ENCODE measurements around the gene BRPF1. TPM values are rescaled to one million over a fixed set of nuclear protein-coding genes. Genes with fewer than 3 reads are reported as not detected.
A peak's percentile ranks its signal among the peaks of the same experiment; 100 is the strongest.

BRPF1 gene
- 19.8 TPM for total RNA-seq

GRCh38 chr3:9731206-9732079 is at the start of gene BRPF1:
Gene BRPF1, plus strand, starts transcription at chr3:9731735. Its CDS starts 2,406 bp downstream, at chr3:9734141.
- ATAC-seq: peak; percentile 99
- intact Hi-C loops (cut with DNase I): no loop called here

GRCh38 chr3:9682096-9682495 is 49.4 kb upstream of the BRPF1 start:
- no peak for DNase-seq (ENCODE audit: low spot score)
- intact Hi-C loops (cut with DNase I): no loop called here
- no peak for ATAC-seq

More at GRCh38 chr3:9731206-9732079, at the start of gene BRPF1:
- peak; percentile 99 for DNase-seq (ENCODE audit: low spot score)

- intact Hi-C loops (cut with DNase I): no loop called here
- DNase-seq (ENCODE audit: low spot score): no peak
- no peak for ATAC-seq
Observed at GRCh38 chr3:9683426-9683825, 48.1 kb upstream of the BRPF1 start.

GRCh38 chr3:9685216-9686049 is 46.1 kb upstream of the BRPF1 start:
- intact Hi-C loops (cut with DNase I): no loop called here
- ATAC-seq (no peak), DNase-seq (ENCODE audit: low spot score) (no peak)

GRCh38 chr3:9686050-9686550 is 45.4 kb upstream of the BRPF1 start:
- DNase-seq (ENCODE audit: low spot score) (no peak), ATAC-seq (no peak)
- intact Hi-C loops (cut with DNase I): no loop called here

GRCh38 chr3:9686703-9687102 is 44.8 kb upstream of the BRPF1 start:
- intact Hi-C loops (cut with DNase I): no loop called here
- DNase-seq (ENCODE audit: low spot score) (no peak), ATAC-seq (no peak)

GRCh38 chr3:9687514-9687913 is 44.0 kb upstream of the BRPF1 start:
- intact Hi-C loops (cut with DNase I): no loop called here
- peak; percentile 31 for ATAC-seq
- no peak for DNase-seq (ENCODE audit: low spot score)

- ATAC-seq (no peak), DNase-seq (ENCODE audit: low spot score) (no peak)
- intact Hi-C loops (cut with DNase I): no loop called here
Observed at GRCh38 chr3:9688961-9689360, 42.6 kb upstream of the BRPF1 start.

- ATAC-seq (no peak), DNase-seq (ENCODE audit: low spot score) (no peak)
- intact Hi-C loops (cut with DNase I): no loop called here
Observed at GRCh38 chr3:9689757-9690156, 41.8 kb upstream of the BRPF1 start.

GRCh38 chr3:9690451-9691450 is 40.8 kb upstream of the BRPF1 start:
- ATAC-seq: peak; percentile 49

GRCh38 chr3:9691636-9692035 is 39.9 kb upstream of the BRPF1 start:
- ATAC-seq: no peak
- DNase-seq (ENCODE audit: low spot score): no peak
- intact Hi-C loops (cut with DNase I): no loop called here

More at GRCh38 chr3:9690451-9691450, 40.8 kb upstream of the BRPF1 start:
- DNase-seq (ENCODE audit: low spot score): no peak
- intact Hi-C loops (cut with DNase I): no loop called here

- DNase-seq (ENCODE audit: low spot score) (no peak), ATAC-seq (no peak)
- intact Hi-C loops (cut with DNase I): no loop called here
Observed at GRCh38 chr3:9692416-9692815, 39.1 kb upstream of the BRPF1 start.

GRCh38 chr3:9695345-9695744 is 36.2 kb upstream of the BRPF1 start:
- intact Hi-C loops (cut with DNase I): no loop called here
- ATAC-seq: no peak

GRCh38 chr3:9695746-9696145 is 35.8 kb upstream of the BRPF1 start:
- ATAC-seq (no peak), DNase-seq (ENCODE audit: low spot score) (no peak)
- intact Hi-C loops (cut with DNase I): no loop called here

More at GRCh38 chr3:9695345-9695744, 36.2 kb upstream of the BRPF1 start:
- DNase-seq (ENCODE audit: low spot score): no peak

GRCh38 chr3:9696480-9697220 is 34.9 kb upstream of the BRPF1 start:
- ATAC-seq (no peak), DNase-seq (ENCODE audit: low spot score) (no peak)
- intact Hi-C loops (cut with DNase I): no loop called here

GRCh38 chr3:9697892-9698291 is 33.6 kb upstream of the BRPF1 start:
- ATAC-seq (no peak), DNase-seq (ENCODE audit: low spot score) (no peak)
- intact Hi-C loops (cut with DNase I): no loop called here

GRCh38 chr3:9698293-9698692 is 33.2 kb upstream of the BRPF1 start:
- intact Hi-C loops (cut with DNase I): no loop called here
- no peak for DNase-seq (ENCODE audit: low spot score)
- no peak for ATAC-seq

- no peak for ATAC-seq
- intact Hi-C loops (cut with DNase I): no loop called here
- DNase-seq (ENCODE audit: low spot score): no peak
Observed at GRCh38 chr3:9700536-9700935, 31.0 kb upstream of the BRPF1 start.
